Endothelial cell of hepatic sinusoid (primary cell): Measurements from ENCODE around the gene FTL.

Experiments
- in situ Hi-C: cut with HindIII; loops from 2 replicates; pipeline ENCODE4 v1.10.0; 2017; ENCODE audit warnings: low sequenced_read_pairs

The FTL gene

DNA sequence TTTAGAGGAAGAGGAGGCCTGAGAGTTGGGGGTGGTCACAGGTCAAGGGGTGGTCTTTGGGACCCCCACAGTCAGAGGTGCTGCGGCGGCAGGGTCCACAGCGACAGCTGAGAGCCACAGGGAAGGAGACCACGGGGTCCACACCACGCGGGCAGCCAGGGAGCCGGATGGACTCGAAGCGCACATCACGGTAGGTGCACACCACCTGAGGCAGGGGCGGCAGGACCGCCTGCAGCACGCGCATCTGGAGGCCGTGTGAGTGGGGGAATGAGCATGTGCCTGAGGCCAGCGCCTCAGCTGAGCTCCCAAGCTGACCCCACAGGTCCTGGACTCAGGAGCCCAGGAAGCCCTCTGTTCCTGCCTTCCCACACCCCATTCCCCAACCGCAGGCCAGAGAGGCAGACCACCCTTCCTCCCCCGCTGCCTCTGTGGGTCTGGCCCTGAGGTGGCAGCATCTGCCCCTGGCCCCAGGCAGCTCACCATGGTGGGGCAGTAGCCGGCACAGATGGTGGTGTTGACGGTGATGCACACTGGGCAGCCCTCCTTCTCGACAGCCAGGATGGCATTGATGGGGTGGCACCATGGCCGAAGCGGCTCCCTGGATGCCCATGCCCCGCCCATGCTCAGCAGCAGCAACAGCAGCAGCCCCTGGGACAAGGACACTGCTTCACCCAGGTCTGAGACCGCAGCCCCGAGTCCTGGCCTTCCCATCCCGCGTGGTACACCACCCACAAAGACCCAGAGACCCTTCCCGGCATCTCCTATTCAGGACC, 51.1 kb downstream of the FTL start:
- in situ Hi-C loops = no loop called here
